Hepatocyte (in vitro differentiated cells): ENCODE results near the gene RALGAPA2. TPM values are rescaled to one million over a fixed set of nuclear protein-coding genes. Genes with fewer than 3 reads are reported as not detected.

ENCODE experiments used
- DNase-seq: peaks from one replicate; pipeline ENCODE4 v3.0.0-alpha.2; 2016; ENCODE audit warnings: low spot score
- H2AFZ ChIP-seq: fragments of 200-600 bp; sonication (generic); 2 replicates; pipeline ENCODE4 v1.6.0; 2016; ENCODE audit warnings: antibody characterized with exemption, mild to moderate bottlenecking
- H3K27ac ChIP-seq: fragments of 200-600 bp; sonication (generic); 2 replicates; pipeline ENCODE4 v1.5.1; 2016; ENCODE audit warnings: mild to moderate bottlenecking
- H3K27me3 ChIP-seq: fragments of 200-600 bp; sonication (generic); 2 replicates; pipeline ENCODE4 v1.6.1; 2016
- H3K36me3 ChIP-seq: fragments of 200-600 bp; sonication (generic); replicated peaks from 2 replicates; pipeline ENCODE4 v1.5.1; 2016; ENCODE audit warnings: low read depth; ENCODE audit not compliant: insufficient read depth
- H3K4me1 ChIP-seq: fragments of 200-600 bp; sonication (generic); 2 replicates; pipeline ENCODE4 v1.5.1; 2016; ENCODE audit warnings: mild to moderate bottlenecking, moderate library complexity; ENCODE audit not compliant: insufficient read depth
- H3K4me2 ChIP-seq: fragments of 200-600 bp; sonication (generic); 2 replicates; pipeline ENCODE4 v1.6.0; 2016
- H3K4me3 ChIP-seq: fragments of 200-600 bp; sonication (generic); 2 replicates; pipeline ENCODE4 v1.5.1; 2016; ENCODE audit warnings: mild to moderate bottlenecking
- H3K79me2 ChIP-seq: fragments of 200-600 bp; sonication (generic); 2 replicates; pipeline ENCODE4 v1.6.0; 2017; ENCODE audit warnings: mild to moderate bottlenecking
- H3K9me2 ChIP-seq: fragments of 200-600 bp; sonication (generic); replicated peaks from 2 replicates; pipeline ENCODE4 v1.6.0; 2017; ENCODE audit warnings: mild to moderate bottlenecking; ENCODE audit not compliant: insufficient read depth
- H3K9me3 ChIP-seq: fragments of 200-600 bp; sonication (generic); 2 replicates; pipeline ENCODE4 v1.5.1; 2016; ENCODE audit warnings: low read depth, mild to moderate bottlenecking
- H4K20me1 ChIP-seq: fragments of 200-600 bp; sonication (generic); 2 replicates; pipeline ENCODE4 v1.6.0; 2016; ENCODE audit warnings: mild to moderate bottlenecking; ENCODE audit not compliant: insufficient read depth, poor library complexity, severe bottlenecking
- CTCF ChIP-seq: fragments of 200-600 bp; sonication (generic); IDR thresholded peaks from 2 replicates; pipeline ENCODE4 v1.5.1; 2016; ENCODE audit warnings: antibody characterized with exemption, mild to moderate bottlenecking; ENCODE audit not compliant: poor library complexity
- EZH2 ChIP-seq: fragments of 200-600 bp; sonication (generic); IDR thresholded peaks from 2 replicates; pipeline ENCODE4 v1.6.1; 2016; ENCODE audit warnings: antibody characterized with exemption, mild to moderate bottlenecking, borderline replicate concordance
- EZH2phosphoT487 ChIP-seq: fragments of 200-600 bp; sonication (generic); IDR thresholded peaks from one replicate; pipeline ENCODE4 v1.6.1; 2018; ENCODE audit warnings: antibody characterized with exemption, mild to moderate bottlenecking, low read depth, moderate library complexity; ENCODE audit not compliant: unreplicated experiment, severe bottlenecking
- WGBS: methylation state at CpG from one replicate; pipeline ENCODE4 v1.1.6; 2016; ENCODE audit warnings: low lambda C conversion rate; ENCODE audit errors: missing lambda C conversion rate; 5-methylcytosine and 5-hydroxymethylcytosine counted together
- polyA plus RNA-seq: library from polyadenylated mRNA; unstranded; fragments of >200 nt; fragmentation: Nextera tagmentation; extraction: Ambion mirVana; gene quantifications from 2 replicates; pipeline ENCODE4 v1.2.1, GENCODE V29; 2016
- total RNA-seq: library from RNA; depleted of rRNA; stranded (reverse); fragments of >200 nt; gene quantifications from 2 replicates; pipeline ENCODE4 v1.2.3, GENCODE V29; 2014

RALGAPA2 gene
- total and polyA plus RNA-seq, 2 experiments from 2014 or later, result 16.8 to 35.3 TPM

GRCh38 chr20:20489648-20490341, 222.6 kb downstream of the RALGAPA2 start:
- H3K9me2 ChIP-seq, result no peaks in the 10 kb centered on the region
- H3K79me2 ChIP-seq, result no peaks in the 10 kb centered on the region
- H3K27me3 ChIP-seq, result no peaks in the 10 kb centered on the region
- no peak overlapping the region for H3K27ac ChIP-seq
- H3K4me2 ChIP-seq, result no peak overlapping the region
- no peaks in the 10 kb centered on the region for H3K9me3 ChIP-seq
- TF ChIP-seq CTCF (no peak), EZH2phosphoT487 (no peak), EZH2 (no peak)
- DNase-seq, result no peak
- no peaks in the 10 kb centered on the region for H3K36me3 ChIP-seq
- H4K20me1 ChIP-seq, result no peaks in the 10 kb centered on the region
- H3K4me1 ChIP-seq, result no peaks in the 10 kb centered on the region
- WGBS, result 75% methylated on average over 6 of the region's 6 CpGs
- no peak overlapping the region for H2AFZ ChIP-seq
- no peak overlapping the region for H3K4me3 ChIP-seq

- H3K9me3 ChIP-seq, result no peaks in the 10 kb centered on the region
- no peaks in the 10 kb centered on the region for H3K36me3 ChIP-seq
- no peak overlapping the region for H3K27ac ChIP-seq
- H3K79me2 ChIP-seq, result no peaks in the 10 kb centered on the region
- 98% methylated on average over 5 of the region's 5 CpGs for WGBS
- no peaks in the 10 kb centered on the region for H3K4me1 ChIP-seq
- H3K27me3 ChIP-seq, result no peaks in the 10 kb centered on the region
- no peak for TF ChIP-seq EZH2phosphoT487
- no peak for TF ChIP-seq CTCF
- no peak for TF ChIP-seq EZH2
- DNase-seq, result no peak
- H4K20me1 ChIP-seq, result no peaks in the 10 kb centered on the region
- H3K9me2 ChIP-seq, result no peaks in the 10 kb centered on the region
- H2AFZ ChIP-seq, result no peak overlapping the region
- no peak overlapping the region for H3K4me2 ChIP-seq
- H3K4me3 ChIP-seq, result no peak overlapping the region
Measured at GRCh38 chr20:20489054-20489453, 223.4 kb downstream of the RALGAPA2 start.

- 52% methylated on average over 1 of the region's 1 CpG for WGBS
- H4K20me1 ChIP-seq, result no peaks in the 10 kb centered on the region
- no peaks in the 10 kb centered on the region for H3K36me3 ChIP-seq
- no peak overlapping the region for H3K4me2 ChIP-seq
- no peak overlapping the region for H3K4me3 ChIP-seq
- H3K27ac ChIP-seq, result no peak overlapping the region
- H3K27me3 ChIP-seq, result no peaks in the 10 kb centered on the region
- H3K9me2 ChIP-seq, result no peaks in the 10 kb centered on the region
- no peak for TF ChIP-seq EZH2
- no peak for TF ChIP-seq EZH2phosphoT487
- no peak for TF ChIP-seq CTCF
- no peaks in the 10 kb centered on the region for H3K9me3 ChIP-seq
- H3K79me2 ChIP-seq, result no peaks in the 10 kb centered on the region
- no peak overlapping the region for H2AFZ ChIP-seq
- DNase-seq, result no peak
- no peaks in the 10 kb centered on the region for H3K4me1 ChIP-seq
Measured at GRCh38 chr20:20488388-20488787, 224.1 kb downstream of the RALGAPA2 start.
